HUES6 (cell line): Measurements from ENCODE around the gene MT1X.
A peak's percentile ranks its signal among the peaks of the same experiment; 100 is the strongest.

Experiments used
- H3K27ac ChIP-seq: 2 replicates; pipeline ENCODE4 v1.7.0; 2013; ENCODE audit warnings: low read depth, mild to moderate bottlenecking, low read length, inconsistent platforms
- H3K27me3 ChIP-seq: 2 replicates; pipeline ENCODE4 v1.6.1; 2013; ENCODE audit warnings: low read length; ENCODE audit not compliant: control insufficient read depth, insufficient read depth
- H3K36me3 ChIP-seq: 2 replicates; pipeline ENCODE4 v1.6.1; 2013; ENCODE audit warnings: low read length; ENCODE audit not compliant: control insufficient read depth, insufficient read depth
- H3K4me1 ChIP-seq: 2 replicates; pipeline ENCODE4 v1.6.1; 2013; ENCODE audit warnings: low read length; ENCODE audit not compliant: control insufficient read depth, insufficient read depth
- H3K4me3 ChIP-seq: 2 replicates; pipeline ENCODE4 v1.5.1; 2013; ENCODE audit warnings: low read depth, low read length
- H3K9ac ChIP-seq: one replicate; pipeline ENCODE4 v1.6.1; 2013; ENCODE audit warnings: mild to moderate bottlenecking, low read length
- H3K9me3 ChIP-seq: 2 replicates; pipeline ENCODE4 v1.6.1; 2013; ENCODE audit warnings: low read depth, low read length; ENCODE audit not compliant: control insufficient read depth, insufficient read depth

The MT1X gene

GRCh38 chr16:56643080-56643778 lies 39.0 kb upstream of the MT1X start:
- Histone ChIP-seq H3K36me3 (no peaks in the 10 kb centered on the region), H3K4me1 (peaks cover 19% of the 10 kb centered on the region), H3K9me3 (no peaks in the 10 kb centered on the region), H3K27me3 (peaks cover 100% of the 10 kb centered on the region), H3K27ac (no peak overlapping the region), H3K4me3 (peak overlapping the region; percentile 48), H3K9ac (no peak overlapping the region)

GRCh38 chr16:56643833-56644232 lies 38.4 kb upstream of the MT1X start:
- Histone ChIP-seq H3K4me3 (peak overlapping the region; percentile 48), H3K9ac (no peak overlapping the region), H3K4me1 (peaks cover 16% of the 10 kb centered on the region), H3K27ac (no peak overlapping the region), H3K9me3 (no peaks in the 10 kb centered on the region), H3K27me3 (peaks cover 100% of the 10 kb centered on the region), H3K36me3 (no peaks in the 10 kb centered on the region)

- Histone ChIP-seq H3K27me3 (peaks cover 100% of the 10 kb centered on the region), H3K36me3 (no peaks in the 10 kb centered on the region), H3K4me1 (peaks cover 14% of the 10 kb centered on the region), H3K9ac (no peak overlapping the region), H3K27ac (no peak overlapping the region), H3K9me3 (no peaks in the 10 kb centered on the region), H3K4me3 (no peak overlapping the region)
Observed at GRCh38 chr16:56645311-56645710, 37.0 kb upstream of the MT1X start.

GRCh38 chr16:56645838-56646237 lies 36.4 kb upstream of the MT1X start:
- Histone ChIP-seq H3K27me3 (peaks cover 99% of the 10 kb centered on the region), H3K9ac (no peak overlapping the region), H3K4me1 (peaks cover 14% of the 10 kb centered on the region), H3K27ac (no peak overlapping the region), H3K36me3 (no peaks in the 10 kb centered on the region), H3K4me3 (no peak overlapping the region), H3K9me3 (no peaks in the 10 kb centered on the region)

GRCh38 chr16:56647641-56648431 lies 34.4 kb upstream of the MT1X start:
- peaks cover 12% of the 10 kb centered on the region for H3K4me1 ChIP-seq
- H3K4me3 ChIP-seq = peak overlapping the region; percentile 27; the same call in 1 of the 2 replicates
- no peak overlapping the region for H3K9ac ChIP-seq
- no peak overlapping the region for H3K27ac ChIP-seq
- H3K9me3 ChIP-seq = no peaks in the 10 kb centered on the region
- peaks cover 99% of the 10 kb centered on the region for H3K27me3 ChIP-seq
- no peaks in the 10 kb centered on the region for H3K36me3 ChIP-seq

GRCh38 chr16:56649271-56649670 lies 33.0 kb upstream of the MT1X start:
- no peak overlapping the region for H3K9ac ChIP-seq
- no peak overlapping the region for H3K4me3 ChIP-seq
- H3K36me3 ChIP-seq = no peaks in the 10 kb centered on the region
- peaks cover 4% of the 10 kb centered on the region for H3K4me1 ChIP-seq
- H3K27me3 ChIP-seq = peaks cover 89% of the 10 kb centered on the region
- H3K27ac ChIP-seq = no peak overlapping the region
- no peaks in the 10 kb centered on the region for H3K9me3 ChIP-seq

- H3K27ac ChIP-seq = no peak overlapping the region
- peaks cover 4% of the 10 kb centered on the region for H3K4me1 ChIP-seq
- H3K27me3 ChIP-seq = peaks cover 84% of the 10 kb centered on the region
- no peak overlapping the region for H3K9ac ChIP-seq
- no peaks in the 10 kb centered on the region for H3K36me3 ChIP-seq
- no peaks in the 10 kb centered on the region for H3K9me3 ChIP-seq
- no peak overlapping the region for H3K4me3 ChIP-seq
Observed at GRCh38 chr16:56649820-56650219, 32.5 kb upstream of the MT1X start.

GRCh38 chr16:56651586-56651985 lies 30.7 kb upstream of the MT1X start, which contains the start of gene MT1B:
Gene MT1B (plus strand): TSS chr16:56651886. CDS start chr16:56651954, 68 bp downstream.
- no peak within 1 kb of the TSS for H3K4me3 ChIP-seq
- peaks cover 74% of the 10 kb centered on the region for H3K27me3 ChIP-seq
- H3K27ac ChIP-seq = no peak within 1 kb of the TSS
- H3K9me3 ChIP-seq = no peaks in the 10 kb centered on the region
- no peaks in the 10 kb centered on the region for H3K36me3 ChIP-seq
- H3K4me1 ChIP-seq = peaks cover 4% of the 10 kb centered on the region
- no peak within 1 kb of the TSS for H3K9ac ChIP-seq

GRCh38 chr16:56652600-56652999 lies 29.7 kb upstream of the MT1X start:
- Histone ChIP-seq H3K9me3 (no peaks in the 10 kb centered on the region), H3K4me1 (peaks cover 2% of the 10 kb centered on the region), H3K36me3 (no peaks in the 10 kb centered on the region), H3K4me3 (no peak overlapping the region), H3K9ac (no peak overlapping the region), H3K27ac (no peak overlapping the region), H3K27me3 (peaks cover 63% of the 10 kb centered on the region)

GRCh38 chr16:56653218-56653617 lies 29.1 kb upstream of the MT1X start:
- H3K9ac ChIP-seq = no peak overlapping the region
- no peaks in the 10 kb centered on the region for H3K9me3 ChIP-seq
- H3K4me3 ChIP-seq = no peak overlapping the region
- H3K27ac ChIP-seq = no peak overlapping the region
- peaks cover 62% of the 10 kb centered on the region for H3K27me3 ChIP-seq
- no peaks in the 10 kb centered on the region for H3K36me3 ChIP-seq
- H3K4me1 ChIP-seq = peaks cover 4% of the 10 kb centered on the region; the same call in 1 of the 2 replicates
